ENCODE measurements around the gene PAMR1.

DNA sequence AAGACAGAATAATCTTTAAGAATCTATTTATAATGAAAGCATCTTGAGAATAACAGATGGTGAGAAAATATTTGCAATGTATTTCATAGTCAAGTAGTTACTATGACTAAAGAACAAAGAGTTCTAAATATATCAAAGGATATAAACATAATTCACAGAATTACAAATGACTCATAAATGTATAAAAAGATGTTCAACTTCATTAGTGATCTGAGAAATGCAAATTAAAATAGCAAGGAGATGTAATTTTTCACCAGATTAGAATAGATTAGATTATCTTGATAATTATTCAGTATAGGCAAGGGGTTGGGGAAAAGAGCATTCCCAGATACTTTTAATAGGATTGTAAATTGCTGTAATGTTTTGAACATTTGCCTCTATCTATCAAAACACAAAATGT is 30.1 kb upstream of the PAMR1 start:
- TF ChIP-seq FOSL1 (IDR thresholded peaks at IDR 0.05; ENCODE audit: insufficient read depth, low read depth, low read length) (no peak), POLR2AphosphoS5 (IDR thresholded peaks at IDR 0.05; ENCODE audit: low read depth, low read length) (no peak), EP300 (IDR thresholded peaks at IDR 0.05; ENCODE audit: borderline replicate concordance in 1 of 2, low read depth in 2 of 2, low read length in 2 of 2) (no peak), JUN (IDR thresholded peaks at IDR 0.05; ENCODE audit: low read depth, low read length) (no peak), SIN3A (conservative IDR thresholded peaks at IDR 0.05 in 1 of 2, IDR thresholded peaks at IDR 0.05 in 1 of 2; ENCODE audit: low read depth in 1 of 2, low read length in 2 of 2) (no peak)
- TF ChIP-seq, protein P1, sequence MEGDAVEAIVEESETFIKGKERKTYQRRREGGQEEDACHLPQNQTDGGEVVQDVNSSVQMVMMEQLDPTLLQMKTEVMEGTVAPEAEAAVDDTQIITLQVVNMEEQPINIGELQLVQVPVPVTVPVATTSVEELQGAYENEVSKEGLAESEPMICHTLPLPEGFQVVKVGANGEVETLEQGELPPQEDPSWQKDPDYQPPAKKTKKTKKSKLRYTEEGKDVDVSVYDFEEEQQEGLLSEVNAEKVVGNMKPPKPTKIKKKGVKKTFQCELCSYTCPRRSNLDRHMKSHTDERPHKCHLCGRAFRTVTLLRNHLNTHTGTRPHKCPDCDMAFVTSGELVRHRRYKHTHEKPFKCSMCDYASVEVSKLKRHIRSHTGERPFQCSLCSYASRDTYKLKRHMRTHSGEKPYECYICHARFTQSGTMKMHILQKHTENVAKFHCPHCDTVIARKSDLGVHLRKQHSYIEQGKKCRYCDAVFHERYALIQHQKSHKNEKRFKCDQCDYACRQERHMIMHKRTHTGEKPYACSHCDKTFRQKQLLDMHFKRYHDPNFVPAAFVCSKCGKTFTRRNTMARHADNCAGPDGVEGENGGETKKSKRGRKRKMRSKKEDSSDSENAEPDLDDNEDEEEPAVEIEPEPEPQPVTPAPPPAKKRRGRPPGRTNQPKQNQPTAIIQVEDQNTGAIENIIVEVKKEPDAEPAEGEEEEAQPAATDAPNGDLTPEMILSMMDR (IDR thresholded peaks at IDR 0.05; ENCODE audit: control extremely low read depth in 1 of 3, insufficient read depth in 1 of 3, low read depth in 1 of 3, low read length in 3 of 3) = no peak
- TF ChIP-seq, protein P2, sequence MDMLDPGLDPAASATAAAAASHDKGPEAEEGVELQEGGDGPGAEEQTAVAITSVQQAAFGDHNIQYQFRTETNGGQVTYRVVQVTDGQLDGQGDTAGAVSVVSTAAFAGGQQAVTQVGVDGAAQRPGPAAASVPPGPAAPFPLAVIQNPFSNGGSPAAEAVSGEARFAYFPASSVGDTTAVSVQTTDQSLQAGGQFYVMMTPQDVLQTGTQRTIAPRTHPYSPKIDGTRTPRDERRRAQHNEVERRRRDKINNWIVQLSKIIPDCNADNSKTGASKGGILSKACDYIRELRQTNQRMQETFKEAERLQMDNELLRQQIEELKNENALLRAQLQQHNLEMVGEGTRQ (IDR thresholded peaks at IDR 0.05; ENCODE audit: low read length) = no peak

All from H1 (cell line).